H4 (cell line): ENCODE results near the gene COL27A1. TPM values are rescaled to one million over a fixed set of nuclear protein-coding genes. Genes with fewer than 3 reads are reported as not detected.

Source experiments
- DNase-seq: peaks from one replicate; pipeline ENCODE4 v3.0.0-alpha.2; 2015; ENCODE audit warnings: low spot score
- total RNA-seq: library from RNA; depleted of rRNA; stranded (reverse); fragments of >200 nt; shearing (Covaris generic); gene quantifications from 2 replicates; pipeline ENCODE4 v1.2.3, GENCODE V29; 2014

The COL27A1 gene
- total RNA-seq, 1 experiment from 2014 or later = 2.4 TPM

DNA sequence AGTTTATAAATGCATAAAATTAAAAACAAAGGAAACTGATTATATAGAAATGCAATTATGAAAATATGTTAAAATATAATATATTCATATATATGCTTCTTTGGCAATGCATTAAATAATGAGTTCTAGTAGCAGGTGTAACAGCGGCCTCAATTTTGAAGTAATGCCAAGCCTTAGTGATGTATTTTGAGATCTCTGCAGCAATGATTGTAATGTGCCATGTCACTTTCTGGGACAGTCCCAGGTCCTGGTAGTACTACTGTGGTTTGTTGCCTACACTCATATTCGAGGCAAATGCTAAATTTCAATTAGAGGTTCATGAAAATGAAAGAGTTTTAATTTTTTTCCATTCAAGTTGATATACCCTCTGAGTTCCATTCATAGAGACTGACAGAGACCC is 91.7 kb downstream of the COL27A1 start:
- no peak for DNase-seq

DNA sequence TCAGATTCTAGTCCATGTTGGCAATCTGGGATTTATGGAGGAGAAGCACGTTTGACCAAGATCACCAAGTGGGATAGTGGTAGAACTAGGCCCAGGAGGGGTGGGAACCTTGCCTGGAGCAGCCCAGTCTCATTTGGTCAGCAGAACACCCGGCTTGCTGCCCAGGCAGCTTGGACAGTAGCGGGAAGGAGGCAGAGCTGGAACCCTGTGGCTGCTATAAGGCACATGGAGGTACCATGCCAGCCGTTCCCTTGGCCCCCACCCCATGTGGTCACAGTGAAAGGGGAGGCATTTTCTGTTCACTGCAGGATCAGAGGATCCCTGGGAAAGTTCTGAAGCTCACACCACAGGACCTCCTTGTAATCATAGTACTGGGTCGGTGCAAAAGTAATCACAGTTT is 92.2 kb downstream of the COL27A1 start:
- DNase-seq = no peak

DNA sequence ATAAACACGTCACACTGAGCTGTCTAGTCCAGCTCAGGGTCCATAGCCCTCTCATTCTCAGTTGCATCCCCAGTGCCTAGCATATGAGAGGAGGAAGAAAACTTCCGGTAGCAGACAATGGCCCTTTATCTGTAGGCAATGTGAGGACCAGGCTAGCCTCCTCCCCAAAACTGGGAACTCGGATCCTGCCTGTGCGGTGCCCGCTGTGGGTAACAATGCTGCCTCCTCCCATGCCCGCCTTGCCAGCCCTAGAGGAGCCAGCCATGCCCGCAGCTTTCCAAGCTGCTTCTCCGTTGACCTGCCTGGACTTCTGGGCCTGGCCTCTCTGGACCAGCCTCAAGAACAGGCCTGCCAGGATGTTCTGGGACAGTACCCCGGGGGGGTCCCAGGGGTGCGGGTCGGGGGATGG is 93.0 kb downstream of the COL27A1 start:
- DNase-seq = no peak

DNA sequence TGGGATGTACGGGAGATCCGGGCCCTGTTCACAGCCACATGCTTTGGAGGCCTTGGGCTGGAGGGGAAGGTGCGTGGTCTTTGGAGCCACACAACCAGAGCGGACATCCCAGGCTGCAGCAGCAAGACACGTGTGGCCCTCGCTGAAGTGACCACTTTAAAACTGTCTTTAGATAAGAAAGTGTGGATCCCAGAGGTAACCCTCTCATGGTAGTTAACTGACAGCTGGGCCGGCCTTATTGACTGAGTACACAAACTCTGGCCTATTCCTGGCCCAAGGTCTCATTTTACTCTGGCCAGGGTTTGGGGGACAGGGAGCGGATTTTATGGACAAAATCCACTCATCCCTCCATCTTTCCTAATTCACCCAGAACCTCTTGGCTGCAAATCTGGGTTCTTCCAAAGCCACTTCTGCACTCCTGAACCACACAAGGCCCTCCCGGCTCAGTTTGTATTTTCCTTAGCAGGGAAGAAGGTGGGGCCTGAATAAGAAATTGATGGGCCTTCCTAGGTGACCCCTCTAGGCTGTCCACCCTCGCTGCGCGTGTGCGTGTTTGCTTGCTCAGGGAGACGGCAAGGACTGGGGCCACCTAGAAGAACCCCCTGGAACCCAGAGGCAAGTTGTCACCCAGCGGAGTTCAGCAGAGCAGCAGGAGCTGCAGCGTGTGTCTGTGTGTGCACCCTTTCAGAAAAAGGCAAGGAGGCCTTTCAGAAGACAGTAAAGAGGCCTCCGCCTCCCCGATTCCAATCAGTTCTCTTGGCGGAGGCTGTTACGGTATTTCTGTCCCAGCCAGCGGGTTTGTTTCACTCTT is 94.3 kb downstream of the COL27A1 start:
- no peak for DNase-seq

DNA sequence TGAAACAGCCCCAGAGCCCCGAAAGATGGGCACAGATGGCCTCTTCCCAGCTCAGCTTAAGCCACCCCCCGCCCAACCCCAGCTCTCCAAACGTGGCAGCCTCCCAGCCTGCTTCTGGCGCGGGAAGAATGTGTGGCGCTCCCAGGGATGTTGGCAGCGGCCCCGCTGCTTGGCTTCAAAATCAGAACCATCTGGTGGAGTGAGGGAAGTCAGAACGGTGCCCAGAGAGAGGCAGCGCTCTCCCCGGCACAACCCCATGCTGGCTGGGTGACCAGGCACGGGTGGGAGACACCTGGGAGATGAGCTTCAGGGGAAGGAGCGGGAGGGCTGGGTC is 94.9 kb downstream of the COL27A1 start:
- DNase-seq = no peak

DNA sequence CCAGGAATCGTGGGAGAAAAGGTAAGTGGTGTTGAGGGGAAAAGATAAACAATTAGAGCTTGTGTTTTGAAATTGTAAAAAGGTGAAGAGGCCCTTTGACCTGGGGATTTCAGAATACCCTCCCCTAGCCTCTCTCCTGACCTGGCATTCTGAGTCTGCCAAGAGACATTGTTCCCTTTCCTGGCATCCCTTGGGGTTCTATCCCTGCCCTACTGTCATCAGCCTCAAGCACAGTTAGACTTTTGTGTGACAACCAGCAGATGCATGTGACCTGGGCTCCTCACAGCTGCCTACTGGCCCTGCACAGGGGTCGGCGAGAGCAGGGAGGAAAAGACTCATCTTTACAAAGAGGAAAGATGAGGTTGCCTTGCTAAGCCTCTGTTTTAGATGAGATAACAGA is 95.3 kb downstream of the COL27A1 start:
- no peak for DNase-seq

DNA sequence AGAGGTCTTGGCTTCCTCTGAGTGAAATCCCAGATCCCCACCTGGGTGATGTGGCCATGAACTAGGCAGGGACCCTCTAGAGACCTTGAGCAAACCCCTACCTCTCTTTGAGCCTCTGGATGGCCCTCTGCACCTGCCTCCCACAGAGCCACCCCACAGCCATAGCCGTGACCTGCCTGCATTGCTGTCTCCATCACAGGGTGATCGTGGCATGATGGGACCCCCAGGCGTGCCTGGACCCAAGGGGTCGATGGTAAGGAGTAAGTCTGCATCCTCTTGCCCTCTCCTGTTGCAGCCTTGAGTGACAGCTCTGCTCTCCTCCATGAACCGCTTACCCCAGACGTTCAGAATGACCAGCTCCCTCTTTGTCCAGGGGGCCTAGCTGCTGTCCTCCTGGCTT is 97.1 kb downstream of the COL27A1 start:
- no peak for DNase-seq

DNA sequence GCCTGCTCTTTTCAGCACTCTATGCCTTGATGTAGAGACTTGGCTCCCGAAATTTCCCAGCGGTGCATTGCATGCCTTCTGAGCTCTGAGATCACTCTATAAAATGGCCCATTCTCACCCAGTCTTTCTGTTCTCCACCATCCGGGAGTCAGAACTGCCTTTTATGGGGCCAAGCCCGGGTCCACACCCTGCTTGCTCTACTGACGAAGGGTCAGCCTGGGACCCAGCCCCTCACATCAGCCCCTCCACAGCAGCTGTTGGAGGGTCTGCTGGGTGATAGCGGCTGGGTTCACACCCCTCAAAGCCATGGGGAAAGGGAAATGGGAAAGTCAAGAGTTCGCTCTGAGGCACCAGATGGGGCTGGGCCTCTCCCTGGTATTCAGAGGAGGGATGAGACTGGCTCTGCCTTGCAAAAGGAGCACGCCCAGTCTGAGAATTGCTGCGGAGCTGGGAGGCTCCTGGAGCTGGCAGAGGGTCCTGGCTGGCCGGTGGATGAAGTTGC is 101.5 kb downstream of the COL27A1 start:
- DNase-seq = no peak

DNA sequence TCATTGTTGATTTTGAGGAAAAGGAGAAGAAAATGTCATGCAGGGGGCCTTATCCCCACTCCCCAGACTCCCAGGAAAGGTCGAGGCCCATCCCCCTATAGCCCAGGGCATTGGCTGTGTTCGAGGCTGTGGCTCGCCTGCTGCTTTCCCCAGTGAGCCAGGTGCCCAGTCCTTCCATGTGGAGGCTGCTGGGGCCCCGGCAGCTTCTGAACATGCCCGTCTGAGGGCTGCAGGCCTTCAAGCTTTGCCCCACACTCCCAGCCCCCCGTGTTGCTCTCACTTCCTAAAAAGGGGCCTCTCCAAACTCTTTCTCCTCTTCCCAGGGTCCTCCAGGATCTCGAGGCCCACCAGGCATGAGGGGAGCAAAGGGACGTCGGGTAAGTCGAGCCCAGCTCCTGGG is 102.9 kb downstream of the COL27A1 start:
- DNase-seq = no peak

DNA sequence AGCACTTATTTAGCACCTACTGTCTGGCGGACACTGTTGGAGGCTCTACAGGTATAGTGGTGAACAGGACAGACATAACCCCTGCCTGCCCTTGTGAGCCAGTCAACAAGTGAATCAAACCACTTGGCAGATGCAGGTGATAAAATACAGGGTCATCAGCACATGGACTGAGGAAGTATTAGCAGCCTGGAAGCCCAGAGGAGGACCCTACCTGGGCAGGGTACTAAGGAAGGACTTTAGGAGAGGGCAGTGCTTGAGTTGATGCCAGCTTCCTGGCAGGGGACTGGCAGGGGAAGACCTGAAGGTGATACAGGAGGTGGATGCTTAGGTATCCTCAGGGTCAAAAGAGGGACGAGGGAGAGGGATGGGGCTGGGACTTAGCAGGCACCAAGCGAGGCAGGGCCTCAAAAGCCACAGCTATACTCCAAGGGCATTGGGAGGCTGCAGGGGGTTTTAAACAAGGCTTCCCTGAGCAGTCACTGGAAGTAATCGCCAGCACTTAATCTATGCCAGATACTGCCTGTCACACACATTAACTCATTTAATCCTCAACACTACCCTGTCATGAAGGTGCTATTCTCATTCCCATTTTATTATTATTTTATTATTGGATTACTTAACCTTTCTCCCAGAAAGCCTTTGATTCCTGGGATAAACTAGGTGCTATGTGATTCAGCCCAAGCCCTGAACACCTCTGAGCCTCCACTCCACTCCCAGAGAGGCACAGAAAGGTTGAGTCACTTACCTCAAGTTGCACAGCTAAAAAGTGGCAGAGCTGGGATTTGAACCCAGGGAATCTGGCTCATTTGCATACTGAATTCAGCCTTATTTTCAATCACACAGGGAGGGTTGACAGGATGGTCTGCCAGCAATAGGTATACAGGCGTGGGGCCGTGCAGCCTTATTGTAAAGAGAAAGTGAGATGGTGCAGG is 103.8 kb downstream of the COL27A1 start:
- DNase-seq = no peak

DNA sequence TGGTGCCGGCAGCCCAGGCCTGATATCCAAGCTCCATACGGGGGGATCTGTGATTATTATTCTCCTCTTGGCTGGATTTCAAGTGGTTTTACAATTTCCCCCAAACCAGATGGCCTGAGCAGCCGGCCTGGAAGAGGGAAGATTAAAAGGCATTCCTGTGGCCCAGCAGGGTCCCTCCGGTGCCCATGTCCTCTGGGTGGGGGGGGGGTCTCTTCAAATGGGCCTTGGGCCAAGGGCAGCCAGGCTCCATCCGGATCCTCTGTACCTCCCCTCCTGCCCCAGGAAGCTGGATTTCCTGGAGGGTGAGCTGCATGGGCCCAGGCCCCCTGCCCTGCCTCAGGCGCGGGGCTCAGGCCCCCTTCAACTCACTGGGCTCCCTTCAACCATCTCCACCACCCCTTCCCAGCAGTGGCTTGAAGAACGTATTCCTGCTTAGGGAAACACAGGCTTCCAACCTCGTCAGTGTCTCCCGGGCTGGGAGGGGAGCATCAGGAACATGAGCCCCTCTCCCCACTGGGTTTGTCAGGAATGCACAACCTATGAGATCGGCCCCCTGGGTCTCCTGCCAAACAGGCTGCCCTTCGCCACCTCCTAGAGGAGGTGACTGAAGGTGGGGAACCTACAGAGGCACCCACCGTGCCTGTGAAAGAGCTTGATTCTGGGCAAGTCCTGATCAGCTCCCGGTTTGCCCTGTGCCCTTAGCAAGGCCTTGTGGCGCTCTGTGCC is 104.6 kb downstream of the COL27A1 start:
- no peak for DNase-seq

DNA sequence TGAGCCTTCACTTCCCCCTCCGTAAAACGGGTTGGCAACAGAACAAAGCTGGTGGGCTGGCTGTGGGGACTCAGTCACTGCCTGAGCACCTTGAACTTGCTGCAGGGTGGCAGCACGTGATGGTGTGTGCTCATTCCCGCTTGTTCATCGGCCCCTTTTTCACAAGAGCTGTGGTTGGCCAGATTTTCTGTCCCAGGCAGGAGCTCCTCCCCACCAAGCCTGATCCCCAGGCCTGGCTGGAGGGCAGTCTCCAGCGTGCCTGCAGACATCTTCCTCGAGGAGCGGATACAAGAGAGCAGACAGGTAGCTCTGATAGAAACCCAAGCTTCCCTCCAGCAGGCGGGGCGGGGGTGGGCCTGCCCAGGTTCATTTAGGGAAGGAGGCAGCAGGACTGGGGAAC is 105.7 kb downstream of the COL27A1 start:
- no peak for DNase-seq

DNA sequence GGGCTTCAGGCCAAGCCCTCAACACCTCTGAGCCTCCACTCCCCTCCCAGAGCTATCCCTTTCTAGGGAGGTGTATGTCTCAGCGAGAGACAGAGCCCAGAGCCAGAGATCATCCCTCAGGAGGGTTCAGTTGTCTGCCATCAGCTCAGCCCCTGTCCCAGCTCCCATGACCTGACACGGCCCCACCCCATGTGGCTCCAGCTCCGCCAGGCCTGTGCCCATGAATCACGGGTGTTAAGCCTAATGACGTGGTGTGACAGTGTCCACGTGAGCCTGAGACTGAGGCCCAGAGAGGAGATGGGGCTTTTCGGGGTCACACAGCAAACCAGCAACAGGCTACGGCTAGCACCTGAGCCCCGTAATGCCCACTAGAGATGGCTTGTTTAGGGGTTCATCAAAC is 106.7 kb downstream of the COL27A1 start:
- no peak for DNase-seq

DNA sequence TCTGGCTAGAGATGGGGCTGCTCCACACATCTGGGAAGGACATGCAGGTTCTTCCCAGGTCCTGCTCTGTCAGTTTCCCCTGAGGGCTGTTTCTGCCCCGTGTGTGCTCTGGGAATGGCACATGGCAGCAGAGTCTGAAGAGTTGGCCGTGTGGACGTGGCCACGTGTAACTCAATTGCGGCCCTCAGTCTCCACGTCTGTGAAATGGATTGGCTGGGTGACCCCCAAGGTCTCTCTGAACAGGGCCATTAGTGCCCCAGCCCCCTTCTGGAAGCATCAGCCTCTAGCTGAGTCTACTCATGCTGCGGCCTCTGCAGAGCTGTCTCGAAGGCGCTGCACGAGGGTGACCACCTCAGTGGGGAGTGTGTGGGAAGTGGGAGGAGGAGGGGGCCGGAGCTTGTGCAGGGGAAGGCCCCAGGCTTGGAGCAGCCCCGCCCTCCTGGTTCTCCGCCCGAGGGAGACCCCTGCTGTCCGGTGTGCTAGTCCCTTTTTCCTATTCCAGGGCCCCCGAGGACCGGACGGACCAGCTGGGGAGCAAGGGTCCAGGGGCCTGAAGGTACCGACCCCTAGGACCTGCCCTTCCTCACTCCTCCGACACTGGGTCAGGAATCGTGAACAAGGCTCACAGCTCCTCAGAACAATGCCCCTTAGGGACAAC is 108.6 kb downstream of the COL27A1 start:
- DNase-seq = no peak

DNA sequence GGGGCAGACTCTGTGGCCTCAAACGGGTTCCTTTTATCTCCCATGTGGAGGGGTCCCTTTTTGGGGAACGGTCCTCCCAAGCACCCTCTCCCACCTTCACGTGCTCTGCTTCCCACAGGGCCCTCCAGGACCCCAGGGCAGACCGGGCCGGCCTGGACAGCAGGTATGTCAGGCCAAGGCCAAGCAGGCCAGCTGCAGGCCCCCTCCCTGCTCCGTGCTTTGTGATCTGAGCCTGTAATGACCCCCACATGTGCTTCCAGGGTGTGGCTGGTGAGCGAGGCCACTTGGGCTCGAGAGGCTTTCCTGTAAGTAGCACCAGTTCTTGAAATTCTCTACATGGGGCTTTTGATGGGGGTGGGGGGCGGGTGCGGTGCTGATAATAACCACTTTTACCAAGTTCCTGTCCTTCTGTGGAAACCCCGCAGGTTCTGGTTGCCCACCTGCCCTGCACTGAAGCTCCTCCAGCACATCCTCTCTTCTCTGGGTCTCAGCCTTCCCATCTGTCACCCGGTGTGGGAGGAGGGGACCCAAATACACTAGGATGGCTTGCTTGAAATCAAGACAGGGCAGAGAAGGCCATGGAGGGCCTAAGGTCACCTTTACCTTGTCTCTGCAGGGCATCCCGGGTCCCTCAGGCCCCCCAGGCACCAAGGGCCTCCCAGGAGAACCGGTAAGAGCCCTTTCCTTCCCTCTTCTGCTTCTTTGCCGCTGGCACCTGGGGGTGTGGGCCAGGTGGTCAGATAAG is 109.6 kb downstream of the COL27A1 start:
- no peak for DNase-seq

DNA sequence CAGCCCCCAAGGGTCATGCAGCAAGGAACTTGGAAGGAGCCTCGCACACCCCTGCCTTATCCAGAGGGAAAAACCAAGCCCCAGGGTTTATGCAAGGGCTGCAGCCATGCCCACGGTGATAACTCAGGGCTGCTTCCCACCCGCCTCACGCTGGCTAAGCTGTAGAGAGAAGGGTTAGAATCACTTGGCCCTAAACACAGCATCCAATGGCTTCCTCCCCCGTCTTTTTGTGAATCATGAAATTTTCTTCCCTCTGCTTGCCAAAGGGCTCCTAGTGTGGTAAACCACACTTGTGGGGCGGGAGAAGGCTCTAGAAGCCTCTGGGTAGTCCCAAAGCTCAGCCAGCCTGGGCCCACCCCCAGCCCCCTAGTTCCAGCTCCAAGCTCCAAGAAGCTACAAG is 111.6 kb downstream of the COL27A1 start:
- no peak for DNase-seq

DNA sequence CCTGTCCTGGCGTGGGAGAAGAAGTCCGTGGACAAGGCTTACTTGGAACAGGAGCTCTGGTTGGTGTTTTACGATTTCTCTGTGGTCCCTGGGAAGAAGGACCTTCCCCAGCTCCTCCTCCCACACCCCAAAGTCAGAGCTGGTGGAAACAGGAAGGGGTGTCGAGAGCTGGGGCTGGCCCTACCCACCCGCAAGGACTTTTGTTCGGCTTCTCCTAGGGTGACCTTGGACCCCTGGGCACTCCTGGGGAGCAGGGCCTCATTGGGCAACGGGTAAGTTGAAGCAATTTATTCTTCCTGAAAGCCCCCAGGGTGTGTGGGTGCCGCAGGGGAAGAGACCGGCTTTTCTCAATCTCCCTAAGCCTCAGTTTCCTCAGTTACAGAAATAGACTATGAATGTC is 113.7 kb downstream of the COL27A1 start:
- DNase-seq = no peak

DNA sequence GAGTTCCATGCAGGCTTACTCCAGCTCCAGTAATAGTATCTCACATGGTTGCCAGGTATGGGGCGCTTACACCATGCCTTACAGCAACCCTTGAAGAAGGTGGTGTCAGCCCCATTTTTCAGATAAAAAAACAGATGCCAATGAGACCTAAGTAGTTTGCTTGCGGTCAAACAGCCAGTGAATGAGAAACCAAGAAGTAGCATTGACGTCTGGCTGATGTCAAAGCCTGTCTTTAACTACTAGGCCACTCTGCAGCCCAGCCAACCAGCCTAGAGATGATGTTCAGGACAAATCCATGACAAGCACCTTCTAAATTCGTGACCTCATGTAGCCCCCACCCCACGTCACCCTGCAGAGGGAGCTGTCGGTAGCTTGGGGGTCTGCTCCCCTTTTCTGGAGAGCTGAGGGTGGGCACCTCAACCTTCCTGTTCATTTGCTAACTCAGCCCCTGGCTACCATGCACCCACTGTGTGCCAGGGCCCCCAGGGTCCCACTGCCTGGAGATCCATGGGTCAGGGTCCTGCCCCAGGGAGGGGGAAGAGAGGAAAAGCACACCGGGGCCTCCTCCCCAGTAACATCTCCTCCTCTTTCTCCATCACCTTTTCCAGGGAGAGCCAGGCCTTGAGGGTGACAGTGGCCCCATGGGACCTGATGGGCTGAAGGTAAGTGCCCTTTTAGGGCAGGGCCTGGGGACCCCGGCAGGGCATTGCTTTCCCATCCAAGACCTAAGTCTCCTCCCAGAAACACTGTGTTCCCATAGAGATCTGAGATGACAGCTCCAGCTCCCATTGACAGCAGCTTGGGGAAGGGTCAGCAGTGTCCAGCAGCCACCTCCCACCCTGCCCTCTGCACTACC is 115.0 kb downstream of the COL27A1 start:
- DNase-seq = no peak

DNA sequence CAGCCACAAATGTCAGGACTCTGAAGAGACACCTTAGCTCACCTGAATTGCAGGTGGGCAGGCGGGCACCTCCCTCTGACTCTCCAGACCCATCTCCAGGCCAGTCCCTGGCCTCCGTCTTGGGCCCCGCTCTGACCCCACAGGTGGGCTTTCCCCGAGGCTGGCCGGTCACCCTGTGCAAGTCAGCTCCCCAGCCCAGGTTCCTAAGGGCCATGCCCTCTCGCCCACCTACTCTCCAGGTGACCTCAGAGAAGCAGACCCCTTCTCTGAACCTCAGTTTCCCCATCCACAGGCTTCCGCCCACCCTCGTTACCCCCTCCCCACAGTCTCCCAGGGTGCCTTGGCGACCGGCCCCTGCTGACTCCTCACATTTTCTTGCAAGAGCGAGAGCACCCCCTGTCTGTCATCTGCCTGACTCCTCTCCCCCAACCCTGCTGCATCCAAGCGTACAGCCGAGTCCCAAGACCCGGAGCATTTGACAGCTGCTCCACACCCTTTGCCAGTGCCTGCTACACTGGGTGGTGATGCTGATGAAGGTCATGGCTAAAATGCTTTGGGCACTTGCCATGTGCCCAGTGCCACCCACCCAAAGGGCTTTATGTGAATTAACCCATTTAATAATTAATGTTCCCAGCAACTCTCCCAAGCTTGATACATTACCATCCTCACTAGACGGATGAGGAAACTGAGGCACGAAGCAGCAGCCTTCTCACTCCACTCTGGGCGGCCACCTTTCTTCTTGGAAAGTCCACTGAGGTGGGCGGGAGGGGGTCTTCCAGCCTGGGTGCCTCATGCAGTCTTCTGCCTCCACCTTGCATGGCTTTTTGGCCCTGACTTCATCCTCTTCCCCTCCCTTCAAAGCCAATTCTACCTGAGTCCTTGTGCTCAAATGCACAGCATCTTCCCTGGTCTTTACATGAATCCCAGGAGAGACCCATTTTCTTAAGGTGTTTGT is 116.5 kb downstream of the COL27A1 start:
- no peak for DNase-seq
